ENCODE data around the gene SLC9B1.

DNA sequence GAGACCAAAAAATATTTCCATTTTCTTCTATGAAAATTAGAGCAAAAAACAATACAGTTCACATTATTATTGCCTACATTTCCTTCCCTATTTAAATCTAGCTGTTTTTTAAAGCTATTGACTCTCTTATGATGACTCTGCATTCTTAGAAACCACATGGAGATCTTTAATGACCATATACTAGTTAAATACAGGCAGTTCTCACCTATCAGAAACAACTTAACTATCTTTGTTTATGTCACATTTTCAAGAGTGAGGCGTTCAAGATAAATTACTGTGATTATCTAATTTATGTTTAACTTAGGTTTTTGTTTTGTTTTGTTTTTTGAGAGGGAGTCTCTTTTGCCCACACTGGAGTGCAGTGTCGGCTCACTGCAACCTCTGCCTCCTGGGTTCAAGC, 147.7 kb downstream of the SLC9B1 start:
- TF ChIP-seq EZH2 (IDR thresholded peaks at IDR 0.05; ENCODE audit: borderline replicate concordance, low read depth, low read length, poor library complexity, severe bottlenecking) = no peak
- TF ChIP-seq, protein P1, sequence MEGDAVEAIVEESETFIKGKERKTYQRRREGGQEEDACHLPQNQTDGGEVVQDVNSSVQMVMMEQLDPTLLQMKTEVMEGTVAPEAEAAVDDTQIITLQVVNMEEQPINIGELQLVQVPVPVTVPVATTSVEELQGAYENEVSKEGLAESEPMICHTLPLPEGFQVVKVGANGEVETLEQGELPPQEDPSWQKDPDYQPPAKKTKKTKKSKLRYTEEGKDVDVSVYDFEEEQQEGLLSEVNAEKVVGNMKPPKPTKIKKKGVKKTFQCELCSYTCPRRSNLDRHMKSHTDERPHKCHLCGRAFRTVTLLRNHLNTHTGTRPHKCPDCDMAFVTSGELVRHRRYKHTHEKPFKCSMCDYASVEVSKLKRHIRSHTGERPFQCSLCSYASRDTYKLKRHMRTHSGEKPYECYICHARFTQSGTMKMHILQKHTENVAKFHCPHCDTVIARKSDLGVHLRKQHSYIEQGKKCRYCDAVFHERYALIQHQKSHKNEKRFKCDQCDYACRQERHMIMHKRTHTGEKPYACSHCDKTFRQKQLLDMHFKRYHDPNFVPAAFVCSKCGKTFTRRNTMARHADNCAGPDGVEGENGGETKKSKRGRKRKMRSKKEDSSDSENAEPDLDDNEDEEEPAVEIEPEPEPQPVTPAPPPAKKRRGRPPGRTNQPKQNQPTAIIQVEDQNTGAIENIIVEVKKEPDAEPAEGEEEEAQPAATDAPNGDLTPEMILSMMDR (conservative IDR thresholded peaks at IDR 0.05; ENCODE audit: low read depth, low read length) = no peak

Measured in A673 (cell line).